Hepatocyte (in vitro differentiated cells): ENCODE data around the gene PARP12. TPM values are rescaled to one million over a fixed set of nuclear protein-coding genes. Genes with fewer than 3 reads are reported as not detected.

Experiments
- DNase-seq: peaks from one replicate; pipeline ENCODE4 v3.0.0-alpha.2; 2016; ENCODE audit warnings: low spot score
- H2AFZ ChIP-seq: fragments of 200-600 bp; sonication (generic); 2 replicates; pipeline ENCODE4 v1.6.0; 2016; ENCODE audit warnings: antibody characterized with exemption, mild to moderate bottlenecking
- H3K27ac ChIP-seq: fragments of 200-600 bp; sonication (generic); 2 replicates; pipeline ENCODE4 v1.5.1; 2016; ENCODE audit warnings: mild to moderate bottlenecking
- H3K27me3 ChIP-seq: fragments of 200-600 bp; sonication (generic); 2 replicates; pipeline ENCODE4 v1.6.1; 2016
- H3K36me3 ChIP-seq: fragments of 200-600 bp; sonication (generic); replicated peaks from 2 replicates; pipeline ENCODE4 v1.5.1; 2016; ENCODE audit warnings: low read depth; ENCODE audit not compliant: insufficient read depth
- H3K4me1 ChIP-seq: fragments of 200-600 bp; sonication (generic); 2 replicates; pipeline ENCODE4 v1.5.1; 2016; ENCODE audit warnings: mild to moderate bottlenecking, moderate library complexity; ENCODE audit not compliant: insufficient read depth
- H3K4me2 ChIP-seq: fragments of 200-600 bp; sonication (generic); 2 replicates; pipeline ENCODE4 v1.6.0; 2016
- H3K4me3 ChIP-seq: fragments of 200-600 bp; sonication (generic); 2 replicates; pipeline ENCODE4 v1.5.1; 2016; ENCODE audit warnings: mild to moderate bottlenecking
- H3K79me2 ChIP-seq: fragments of 200-600 bp; sonication (generic); 2 replicates; pipeline ENCODE4 v1.6.0; 2017; ENCODE audit warnings: mild to moderate bottlenecking
- H3K9me2 ChIP-seq: fragments of 200-600 bp; sonication (generic); replicated peaks from 2 replicates; pipeline ENCODE4 v1.6.0; 2017; ENCODE audit warnings: mild to moderate bottlenecking; ENCODE audit not compliant: insufficient read depth
- H3K9me3 ChIP-seq: fragments of 200-600 bp; sonication (generic); 2 replicates; pipeline ENCODE4 v1.5.1; 2016; ENCODE audit warnings: low read depth, mild to moderate bottlenecking
- H4K20me1 ChIP-seq: fragments of 200-600 bp; sonication (generic); 2 replicates; pipeline ENCODE4 v1.6.0; 2016; ENCODE audit warnings: mild to moderate bottlenecking; ENCODE audit not compliant: insufficient read depth, poor library complexity, severe bottlenecking
- CTCF ChIP-seq: fragments of 200-600 bp; sonication (generic); IDR thresholded peaks from 2 replicates; pipeline ENCODE4 v1.5.1; 2016; ENCODE audit warnings: antibody characterized with exemption, mild to moderate bottlenecking; ENCODE audit not compliant: poor library complexity
- EZH2 ChIP-seq: fragments of 200-600 bp; sonication (generic); IDR thresholded peaks from 2 replicates; pipeline ENCODE4 v1.6.1; 2016; ENCODE audit warnings: antibody characterized with exemption, mild to moderate bottlenecking, borderline replicate concordance
- EZH2phosphoT487 ChIP-seq: fragments of 200-600 bp; sonication (generic); IDR thresholded peaks from one replicate; pipeline ENCODE4 v1.6.1; 2018; ENCODE audit warnings: antibody characterized with exemption, mild to moderate bottlenecking, low read depth, moderate library complexity; ENCODE audit not compliant: unreplicated experiment, severe bottlenecking
- WGBS: methylation state at CpG from one replicate; pipeline ENCODE4 v1.1.6; 2016; ENCODE audit warnings: low lambda C conversion rate; ENCODE audit errors: missing lambda C conversion rate; 5-methylcytosine and 5-hydroxymethylcytosine counted together
- polyA plus RNA-seq: library from polyadenylated mRNA; unstranded; fragments of >200 nt; fragmentation: Nextera tagmentation; extraction: Ambion mirVana; gene quantifications from 2 replicates; pipeline ENCODE4 v1.2.1, GENCODE V29; 2016
- total RNA-seq: library from RNA; depleted of rRNA; stranded (reverse); fragments of >200 nt; gene quantifications from 2 replicates; pipeline ENCODE4 v1.2.3, GENCODE V29; 2014

PARP12 gene
- total and polyA plus RNA-seq, 2 experiments from 2014 or later = 11.2 to 14.0 TPM

GRCh38 chr7:139998572-139998971 lies 64.2 kb downstream of the PARP12 start:
- no peaks in the 10 kb centered on the region for H3K36me3 ChIP-seq
- H3K4me1 ChIP-seq = peaks cover 7% of the 10 kb centered on the region
- 77% methylated on average over 4 of the region's 4 CpGs for WGBS
- no peak for TF ChIP-seq EZH2phosphoT487
- TF ChIP-seq CTCF = no peak
- no peak for TF ChIP-seq EZH2
- no peak overlapping the region for H3K4me2 ChIP-seq
- H3K27me3 ChIP-seq = no peaks in the 10 kb centered on the region
- no peak overlapping the region for H3K27ac ChIP-seq
- no peaks in the 10 kb centered on the region for H4K20me1 ChIP-seq
- H2AFZ ChIP-seq = no peak overlapping the region
- no peak overlapping the region for H3K4me3 ChIP-seq
- DNase-seq = no peak
- H3K79me2 ChIP-seq = no peaks in the 10 kb centered on the region
- no peaks in the 10 kb centered on the region for H3K9me3 ChIP-seq
- H3K9me2 ChIP-seq = no peaks in the 10 kb centered on the region

- H2AFZ ChIP-seq = no peak overlapping the region
- TF ChIP-seq CTCF = no peak
- peak; percentile 44 for DNase-seq
- no peaks in the 10 kb centered on the region for H3K36me3 ChIP-seq
- H3K9me3 ChIP-seq = no peaks in the 10 kb centered on the region
- H3K27ac ChIP-seq = peak overlapping the region; percentile 61
- no peaks in the 10 kb centered on the region for H4K20me1 ChIP-seq
- H3K9me2 ChIP-seq = no peaks in the 10 kb centered on the region
- peaks cover 7% of the 10 kb centered on the region for H3K4me1 ChIP-seq
- H3K4me3 ChIP-seq = no peak overlapping the region
- 56% methylated on average over 19 of the region's 19 CpGs for WGBS
- no peaks in the 10 kb centered on the region for H3K79me2 ChIP-seq
- H3K4me2 ChIP-seq = peak overlapping the region; percentile 38
- H3K27me3 ChIP-seq = no peaks in the 10 kb centered on the region
These were observed 67.5 kb downstream of the PARP12 start for GRCh38 chr7:139995017-139995915.

- H3K27me3 ChIP-seq = no peaks in the 10 kb centered on the region
- TF ChIP-seq CTCF = no peak
- no peak for TF ChIP-seq EZH2phosphoT487
- no peaks in the 10 kb centered on the region for H3K79me2 ChIP-seq
- WGBS = 56% methylated on average over 1 of the region's 1 CpG
- no peaks in the 10 kb centered on the region for H4K20me1 ChIP-seq
- no peak for DNase-seq
- H3K4me2 ChIP-seq = peak overlapping the region; percentile 38
- H2AFZ ChIP-seq = no peak overlapping the region
- H3K27ac ChIP-seq = peak overlapping the region; percentile 61
- H3K36me3 ChIP-seq = no peaks in the 10 kb centered on the region
- H3K4me1 ChIP-seq = peaks cover 7% of the 10 kb centered on the region
- H3K9me3 ChIP-seq = no peaks in the 10 kb centered on the region
- no peak overlapping the region for H3K4me3 ChIP-seq
- H3K9me2 ChIP-seq = no peaks in the 10 kb centered on the region
These were observed 68.4 kb downstream of the PARP12 start for GRCh38 chr7:139994356-139994755.
